GM21526 (cell line): ENCODE data around the gene PNMA5.
A peak's percentile ranks its signal among the peaks of the same experiment; 100 is the strongest.
"Not testable (repeated sequence)": the region's sequence is repeated elsewhere in the genome, so short reads cannot be mapped to it uniquely, and the experiment has no call there.

Experiments
- ATAC-seq: cut with Tn5 transposase; IDR thresholded peaks from one replicate; pipeline ENCODE4 v1.9.1; 2021; ENCODE audit warnings: moderate library complexity; ENCODE audit not compliant: unreplicated experiment, low FRiP score

Gene PNMA5

GRCh38 chrX:152993933-152994332 is at the start of gene PNMA5:
Gene PNMA5, minus strand, starts transcription at chrX:152994116. Its CDS starts 2,518 bp downstream, at chrX:152991598.
- ATAC-seq: no peak

- peak; percentile 69 for ATAC-seq
Observed at GRCh38 chrX:153032397-153033118, 38.6 kb upstream of the PNMA5 start.

GRCh38 chrX:153030801-153031200 is 36.9 kb upstream of the PNMA5 start:
- ATAC-seq: no peak

GRCh38 chrX:153029875-153030274 is 36.0 kb upstream of the PNMA5 start:
- no peak for ATAC-seq

- no peak for ATAC-seq
Observed at GRCh38 chrX:153029162-153029561, 35.2 kb upstream of the PNMA5 start.

GRCh38 chrX:153028487-153028886 is 34.6 kb upstream of the PNMA5 start:
- not testable (repeated sequence) for ATAC-seq

- not testable (repeated sequence) for ATAC-seq
Observed at GRCh38 chrX:153026501-153026900, 32.6 kb upstream of the PNMA5 start.

- no peak for ATAC-seq
Observed at GRCh38 chrX:153019166-153019565, 25.2 kb upstream of the PNMA5 start.

GRCh38 chrX:153017174-153017573 is 23.3 kb upstream of the PNMA5 start:
- not testable (repeated sequence) for ATAC-seq

- ATAC-seq: no peak
Observed at GRCh38 chrX:153004780-153005179, 10.9 kb upstream of the PNMA5 start.

- ATAC-seq: no peak
Observed at GRCh38 chrX:153003981-153004380, 10.1 kb upstream of the PNMA5 start.

GRCh38 chrX:153002182-153002581 is 8.3 kb upstream of the PNMA5 start:
- not testable (repeated sequence) for ATAC-seq

- ATAC-seq: no peak
Observed at GRCh38 chrX:152997337-152997736, 3.4 kb upstream of the PNMA5 start.

- ATAC-seq: no peak
Observed at GRCh38 chrX:152992115-152992514, 1.8 kb downstream of the PNMA5 start.

GRCh38 chrX:152991123-152991522 is 2.8 kb downstream of the PNMA5 start:
- ATAC-seq: no peak

- ATAC-seq: no peak
Observed at GRCh38 chrX:152989292-152989658, 4.6 kb downstream of the PNMA5 start.

- ATAC-seq: no peak
Observed at GRCh38 chrX:152988536-152989291, 5.2 kb downstream of the PNMA5 start.

- ATAC-seq: no peak
Observed at GRCh38 chrX:152987801-152988200, 6.1 kb downstream of the PNMA5 start.

GRCh38 chrX:152987156-152987555 is 6.8 kb downstream of the PNMA5 start:
- not testable (repeated sequence) for ATAC-seq

- ATAC-seq: not testable (repeated sequence)
Observed at GRCh38 chrX:152985383-152985782, 8.5 kb downstream of the PNMA5 start.

- ATAC-seq: no peak
Observed at GRCh38 chrX:152968193-152968592, 25.7 kb downstream of the PNMA5 start.

- no peak for ATAC-seq
Observed at GRCh38 chrX:152960115-152960514, 33.8 kb downstream of the PNMA5 start.
